Tibial nerve (tissue), 4 donors: ENCODE measurements around the gene AEBP2. TPM values are rescaled to one million over a fixed set of nuclear protein-coding genes. Genes with fewer than 3 reads are reported as not detected.
"Not testable (repeated sequence)": the region's sequence is repeated elsewhere in the genome, so short reads cannot be mapped to it uniquely, and the experiment has no call there.

Source experiments
- DNase-seq, 2 donors: peaks; one replicate each; pipeline ENCODE4 v3.0.0-alpha.2; 2019; ENCODE audit warnings: low spot score in 2 of 2
- H3K27ac ChIP-seq, 4 donors: fragments of 200-600 bp; sonication (generic) in 3 of 4; one replicate each; pipeline ENCODE4 v1.5.1; 2017 to 2019; ENCODE audit warnings: mild to moderate bottlenecking in 1 of 4
- H3K27me3 ChIP-seq, 2 donors: fragments of 200-600 bp; sonication (generic) in 1 of 2; one replicate each; pipeline versions ENCODE4 v1.5.1 to v1.6.0; 2017 to 2019
- H3K36me3 ChIP-seq, 3 donors: fragments of 200-600 bp; sonication (generic); one replicate each; pipeline ENCODE4 v1.5.1; 2018 to 2019
- H3K4me1 ChIP-seq, 4 donors: fragments of 200-600 bp; sonication (generic) in 3 of 4; one replicate each; pipeline ENCODE4 v1.5.1; 2017 to 2019
- H3K4me3 ChIP-seq, 4 donors: fragments of 200-600 bp; sonication (generic) in 3 of 4; one replicate each; pipeline ENCODE4 v1.5.1; 2017 to 2019; ENCODE audit warnings: mild to moderate bottlenecking in 1 of 4, moderate library complexity in 1 of 4
- H3K9me3 ChIP-seq, 4 donors: fragments of 200-600 bp; sonication (generic) in 3 of 4; one replicate each; pipeline ENCODE4 v1.5.1; 2017 to 2019
- CTCF ChIP-seq, 5 experiments: fragments of 200-600 bp in 3 of 5; fragments of 450-650 bp in 2 of 5; sonication (generic) in 3 of 5; IDR thresholded peaks; one replicate each; pipeline ENCODE4 v1.5.1; 2016 to 2019; ENCODE audit warnings: antibody characterized with exemption in 5 of 5, mild to moderate bottlenecking in 3 of 5, moderate library complexity in 2 of 5
- EP300 ChIP-seq, 2 donors: sonication (generic); formaldehyde crosslinking; IDR thresholded peaks; one replicate each; pipeline ENCODE4 v1.6.1; 2017; ENCODE audit warnings: antibody characterized with exemption in 2 of 2, mild to moderate bottlenecking in 1 of 2
- POLR2A ChIP-seq, 2 donors: fragments of 450-650 bp; IDR thresholded peaks; one replicate each; pipeline ENCODE4 v1.6.1; 2017; ENCODE audit warnings: antibody characterized with exemption in 2 of 2, mild to moderate bottlenecking in 2 of 2, moderate library complexity in 2 of 2
- WGBS, 2 donors: methylation state at CpG; one replicate each; pipeline ENCODE4 v1.1.5; 2018; 5-methylcytosine and 5-hydroxymethylcytosine counted together
- total RNA-seq, 4 donors: library from RNA; depleted of rRNA; stranded (reverse); fragments of >200 nt; gene quantifications; one replicate each; pipeline ENCODE4 v1.1.0, GENCODE V29; 2016

AEBP2 gene
- total RNA-seq, 4 donors from 2014 or later: 35.7 to 55.9 (median 45.7) TPM

DNA sequence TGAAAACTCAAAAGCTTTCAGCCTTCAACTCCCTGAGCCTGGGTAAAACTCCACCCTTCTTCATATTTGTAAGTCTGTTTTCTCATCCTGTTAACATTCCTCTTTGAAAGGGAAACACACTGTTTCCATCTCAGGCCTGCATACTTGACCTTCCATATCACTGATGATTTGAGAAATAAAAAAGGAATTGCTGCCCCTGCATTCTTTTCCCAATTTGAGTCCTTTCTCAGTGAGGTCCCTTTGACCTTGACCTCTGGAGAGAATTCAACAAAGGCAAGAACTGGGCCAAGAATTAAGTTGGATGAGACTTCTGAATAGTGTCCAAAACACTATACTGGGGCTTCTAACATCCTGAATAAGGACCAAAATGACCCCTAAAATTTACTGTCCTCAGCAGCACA lies 108.0 kb downstream of the AEBP2 start:
- DNase-seq: no peak
- Histone ChIP-seq H3K27ac (peak overlapping the region; percentile 49 to 79 (median 65)), H3K9me3 (no peaks in the 10 kb centered on the region), H3K4me3 (no peak overlapping the region), H3K27me3 (no peaks in the 10 kb centered on the region), H3K36me3 (no peaks in the 10 kb centered on the region), H3K4me1 (peaks cover 0 to 42% (median 14%) of the 10 kb centered on the region in 4 donors)
- no peak for TF ChIP-seq POLR2A (IDR thresholded peaks at IDR 0.05)
- peak in 1 of 2 donors; percentile 49 for TF ChIP-seq EP300 (IDR thresholded peaks at IDR 0.05)

DNA sequence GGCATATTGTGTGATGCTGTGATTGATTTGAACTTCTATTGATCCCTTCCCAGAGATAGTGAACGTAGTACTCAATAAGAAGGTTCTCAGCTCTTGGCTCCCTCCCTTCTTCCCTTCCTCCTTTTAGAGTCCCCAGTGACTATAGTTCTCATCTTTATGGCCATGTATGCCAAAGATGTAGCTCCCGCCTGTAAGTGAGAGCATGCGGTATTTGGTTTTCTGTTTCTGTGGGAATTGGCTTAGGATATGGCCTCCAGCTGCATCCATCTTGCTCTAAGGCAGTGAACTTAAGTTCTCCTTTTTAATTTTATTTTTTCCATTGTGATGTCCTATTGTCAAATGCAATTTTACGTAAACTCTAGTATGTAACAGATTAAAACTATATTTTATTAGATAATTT lies 109.5 kb downstream of the AEBP2 start:
- Histone ChIP-seq H3K9me3 (no peaks in the 10 kb centered on the region), H3K4me1 (peaks cover 0 to 50% (median 14%) of the 10 kb centered on the region in 4 donors), H3K36me3 (no peaks in the 10 kb centered on the region), H3K27me3 (no peaks in the 10 kb centered on the region), H3K4me3 (no peak overlapping the region), H3K27ac (peak overlapping the region in 2 of 4 donors; percentile 20 to 78)
- TF ChIP-seq EP300 (IDR thresholded peaks at IDR 0.05): no peak
- TF ChIP-seq POLR2A (IDR thresholded peaks at IDR 0.05): no peak
- no peak for TF ChIP-seq CTCF (IDR thresholded peaks at IDR 0.05)
- WGBS, 2 donors: 91 to 93% methylated on average over 4 of the region's 4 CpGs
- DNase-seq: no peak

DNA sequence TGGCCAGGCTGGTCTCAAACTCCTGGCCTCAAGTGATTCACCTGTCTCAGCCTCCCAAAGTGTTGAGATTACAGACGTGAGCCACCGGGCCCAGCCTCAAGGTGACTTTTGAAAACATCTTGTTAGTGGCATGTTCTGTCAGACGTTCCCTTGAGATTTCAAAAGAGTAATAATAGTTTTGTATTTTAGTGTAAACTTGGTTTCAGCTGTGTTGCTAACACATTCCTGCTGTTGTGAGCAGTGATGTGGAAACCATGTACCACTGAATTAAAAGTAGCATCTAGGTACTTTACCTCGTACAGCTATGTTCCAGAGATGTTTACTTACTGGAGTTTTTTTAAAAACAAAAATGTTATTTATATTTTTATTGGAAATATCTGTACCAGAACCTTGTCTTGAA lies 111.3 kb downstream of the AEBP2 start:
- Histone ChIP-seq H3K36me3 (no peaks in the 10 kb centered on the region), H3K4me1 (peaks cover 0 to 41% (median 14%) of the 10 kb centered on the region in 4 donors), H3K27ac (peak overlapping the region in 1 of 4 donors; percentile 23), H3K4me3 (no peak overlapping the region), H3K9me3 (no peaks in the 10 kb centered on the region), H3K27me3 (no peaks in the 10 kb centered on the region)
- WGBS, 2 donors: 87 to 91% methylated on average over 4 of the region's 4 CpGs
- DNase-seq: no peak
- no peak for TF ChIP-seq POLR2A (IDR thresholded peaks at IDR 0.05)
- no peak for TF ChIP-seq CTCF (IDR thresholded peaks at IDR 0.05)
- TF ChIP-seq EP300 (IDR thresholded peaks at IDR 0.05): no peak

- not testable (repeated sequence) for H3K27me3 ChIP-seq, H3K27ac ChIP-seq, H3K4me3 ChIP-seq, H3K36me3 ChIP-seq, DNase-seq, H3K9me3 ChIP-seq
- 95 to 96% methylated on average over 13 of the region's 13 CpGs for WGBS, 2 donors
- peaks cover 0 to 21% (median 4%) of the 10 kb centered on the region in 4 donors for H3K4me1 ChIP-seq
Measured at GRCh38 chr12:19552441-19553097, 113.3 kb downstream of the AEBP2 start.

- Histone ChIP-seq H3K9me3 (no peaks in the 10 kb centered on the region), H3K4me1 (peaks cover 0 to 15% (median under 1%) of the 10 kb centered on the region in 4 donors), H3K36me3 (no peaks in the 10 kb centered on the region), H3K4me3 (no peak overlapping the region), H3K27ac (no peak overlapping the region), H3K27me3 (no peaks in the 10 kb centered on the region)
- DNase-seq: no peak
- TF ChIP-seq POLR2A (IDR thresholded peaks at IDR 0.05) (no peak), EP300 (IDR thresholded peaks at IDR 0.05) (no peak), CTCF (IDR thresholded peaks at IDR 0.05) (no peak)
- WGBS, 2 donors: 26 to 37% methylated on average over 2 of the region's 2 CpGs
Measured at GRCh38 chr12:19553175-19553574, 113.9 kb downstream of the AEBP2 start.

- Histone ChIP-seq H3K27ac (no peak overlapping the region), H3K9me3 (no peaks in the 10 kb centered on the region), H3K4me1 (no peaks in the 10 kb centered on the region), H3K36me3 (no peaks in the 10 kb centered on the region), H3K4me3 (no peak overlapping the region), H3K27me3 (no peaks in the 10 kb centered on the region)
- no peak for DNase-seq
- no peak for TF ChIP-seq POLR2A (IDR thresholded peaks at IDR 0.05)
- TF ChIP-seq EP300 (IDR thresholded peaks at IDR 0.05): no peak
- TF ChIP-seq CTCF (IDR thresholded peaks at IDR 0.05): no peak
Measured at GRCh38 chr12:19561411-19561961, 122.2 kb downstream of the AEBP2 start.
